Panc1 (cell line): Measurements from ENCODE around the gene TAGLN. TPM values are rescaled to one million over a fixed set of nuclear protein-coding genes. Genes with fewer than 3 reads are reported as not detected.

Experiments
- ATAC-seq: fragments of 200-7000 bp; cut with Tn5 transposase; 2 replicates; pipeline ENCODE4 v1.9.1; 2020; ENCODE audit warnings: mild to moderate bottlenecking, moderate library complexity
- BruUV-seq: library from RNA; stranded (reverse); fragments of 400-500 nt; replicated peaks from 2 replicates; lab custom pipeline; 2021; lab: Mats Ljungman, UMichigan
- CTCF ChIA-PET: fragments of 300-600 bp; sonication (Branson Sonifier 250); formaldehyde crosslinking; loops from one replicate; lab custom pipeline; 2022; ENCODE audit warnings: antibody characterized with exemption; lab: Charles Lee
- POLR2A ChIA-PET: fragments of 300-600 bp; sonication (Branson Sonifier 250); formaldehyde crosslinking; loops from one replicate; lab custom pipeline; 2022; ENCODE audit warnings: antibody characterized with exemption; lab: Charles Lee
- DNase-seq: peaks from one replicate; pipeline ENCODE4 v3.0.0-alpha.2; 2010; ENCODE audit warnings: low read depth, low spot score
- H3K27ac ChIP-seq: 2 replicates; pipeline ENCODE4 v1.5.1; 2011; ENCODE audit warnings: mild to moderate bottlenecking, low read length, inconsistent platforms
- H3K27me3 ChIP-seq: fragments of 200-500 bp; sonication (Bioruptor generic); 2 replicates; pipeline ENCODE4 v1.6.0; 2014; ENCODE audit warnings: low read length, inconsistent platforms; ENCODE audit not compliant: control insufficient read depth, insufficient read depth
- H3K36me3 ChIP-seq: fragments of 200-500 bp; sonication (Bioruptor generic); 2 replicates; pipeline ENCODE4 v1.5.1; 2014; ENCODE audit warnings: inconsistent platforms, mild to moderate bottlenecking, low read length, moderate library complexity; ENCODE audit not compliant: control insufficient read depth, insufficient read depth
- H3K4me1 ChIP-seq: 2 replicates; pipeline ENCODE4 v1.5.1; 2011; ENCODE audit warnings: inconsistent platforms, mild to moderate bottlenecking, low read length, moderate library complexity; ENCODE audit not compliant: control insufficient read depth, insufficient read depth
- H3K4me3 ChIP-seq, 2 experiments: 2 replicates each; pipeline ENCODE4 v1.5.1; 2011 to 2012; ENCODE audit warnings: low read depth in 2 of 2, low read length in 2 of 2, mild to moderate bottlenecking in 2 of 2, inconsistent platforms in 1 of 2, moderate library complexity in 1 of 2
- H3K9me3 ChIP-seq: fragments of 200-500 bp; sonication (Bioruptor generic); 2 replicates; pipeline ENCODE4 v1.5.1; 2014; ENCODE audit warnings: low read depth, mild to moderate bottlenecking, inconsistent platforms, low read length, moderate library complexity; ENCODE audit not compliant: control insufficient read depth, insufficient read depth
- POLR2AphosphoS5 ChIP-seq: IDR thresholded peaks from 2 replicates; pipeline ENCODE4 v1.6.1; 2012; ENCODE audit warnings: mild to moderate bottlenecking, low read depth, low read length, moderate library complexity
- SIN3A ChIP-seq: IDR thresholded peaks from 2 replicates; pipeline ENCODE4 v1.6.1; 2012; ENCODE audit warnings: low read depth, mild to moderate bottlenecking, low read length, moderate library complexity, borderline replicate concordance; ENCODE audit not compliant: insufficient read depth
- TCF7L2 ChIP-seq: IDR thresholded peaks from 2 replicates; pipeline ENCODE4 v1.6.1; 2011; ENCODE audit warnings: mild to moderate bottlenecking, low read depth, low read length, inconsistent platforms
- in situ Hi-C: cut with HindIII; loops from 2 replicates; pipeline ENCODE4 v1.10.0; 2016; ENCODE audit warnings: low sequenced_read_pairs, low pct_unique_long_range_greater_than_20kb
- intact Hi-C: fragments of 100-400 bp; cut with micrococcal nuclease; formaldehyde crosslinking; loops from one replicate; pipeline ENCODE4 v1.10.0; 2022; ENCODE audit not compliant: unreplicated experiment
- total RNA-seq: library from RNA; stranded (reverse); gene quantifications from one replicate; pipeline ENCODE4 v1.2.1, GENCODE V29; 2021; ENCODE audit not compliant: unreplicated experiment
- TF ChIP-seq, protein P1 (sequence below): fragments of 450-650 bp; IDR thresholded peaks from 2 replicates; pipeline ENCODE4 v1.5.1; 2017; ENCODE audit warnings: mild to moderate bottlenecking
- TF ChIP-seq, protein P2 (sequence below), 2 experiments: IDR thresholded peaks; 2 replicates each; pipeline ENCODE4 v1.6.1; 2011 to 2012; ENCODE audit warnings: low read depth in 2 of 2, control low read depth in 1 of 2, low read length in 1 of 2, mild to moderate bottlenecking in 1 of 2, moderate library complexity in 1 of 2; ENCODE audit not compliant: insufficient read depth in 1 of 2

TAGLN gene
- total RNA-seq, 1 experiment from 2014 or later: 6.4 TPM

DNA sequence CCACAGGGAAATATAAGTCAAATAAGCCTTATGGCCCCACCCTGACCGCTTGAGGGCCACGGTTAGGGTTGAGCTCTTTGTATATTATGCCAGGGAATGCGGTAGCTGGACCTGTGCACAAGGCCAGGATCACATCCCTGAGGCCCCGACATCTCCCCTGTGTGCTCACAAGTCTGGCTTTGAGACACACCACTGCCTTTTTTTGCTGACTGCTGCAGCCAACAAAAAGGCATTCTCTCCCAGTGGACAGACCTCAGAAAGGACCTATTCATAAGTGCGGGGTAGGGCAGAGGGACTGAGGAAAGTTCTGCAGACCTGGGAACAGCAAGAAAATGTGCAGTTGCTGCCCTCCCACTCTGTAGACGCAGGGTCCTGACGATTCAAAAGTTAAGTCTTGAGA is 24.1 kb upstream of the TAGLN start:
- H3K36me3 ChIP-seq: peaks cover 3% of the 10 kb centered on the region; the same call in 1 of the 2 replicates
- POLR2A ChIA-PET: no interaction called here
- H3K27ac ChIP-seq: no peak overlapping the region
- in situ Hi-C loops: no loop called here
- H3K4me1 ChIP-seq: peaks cover 19% of the 10 kb centered on the region
- DNase-seq: no peak
- no peak for TF ChIP-seq SIN3A
- no peak overlapping the region for H3K4me3 ChIP-seq
- no peaks in the 10 kb centered on the region for H3K9me3 ChIP-seq
- no peak for ATAC-seq
- no peaks in the 10 kb centered on the region for H3K27me3 ChIP-seq
- no TSS peak for BruUV-seq
- CTCF ChIA-PET: interaction anchor here (0.6 to 1.0 kb wide), 2 partner anchors 31 to 65 kb away, joined by 4 to 7 read pairs; partner anchors contain the start of gene PAFAH1B2
- intact Hi-C loops: loop anchor here (10.0 kb wide), 1 partner anchor 50 kb away; no protein-coding TSS in a partner anchor

DNA sequence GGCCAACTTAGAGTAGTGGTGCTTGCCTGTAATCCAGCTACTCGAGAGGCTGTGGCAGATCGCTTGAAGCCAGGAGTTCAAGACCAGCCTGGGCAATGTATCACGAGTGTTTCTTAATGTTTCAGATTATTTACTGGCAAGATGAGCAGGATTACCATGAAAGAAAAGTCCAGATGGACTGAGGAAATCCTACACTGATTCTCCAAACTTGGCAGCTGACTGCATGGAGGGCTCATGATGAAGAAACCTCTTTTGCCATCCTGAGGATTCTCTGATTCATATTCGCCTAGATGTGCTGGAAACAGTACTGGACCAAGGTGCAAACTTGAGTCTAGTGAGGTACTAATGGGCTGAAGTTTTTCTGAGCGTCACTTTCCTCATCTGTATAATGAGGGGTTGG is 23.4 kb upstream of the TAGLN start:
- DNase-seq (no peak), ATAC-seq (no peak)
- TF ChIP-seq POLR2AphosphoS5: no peak
- no peak for TF ChIP-seq TCF7L2
- TF ChIP-seq, protein P1, sequence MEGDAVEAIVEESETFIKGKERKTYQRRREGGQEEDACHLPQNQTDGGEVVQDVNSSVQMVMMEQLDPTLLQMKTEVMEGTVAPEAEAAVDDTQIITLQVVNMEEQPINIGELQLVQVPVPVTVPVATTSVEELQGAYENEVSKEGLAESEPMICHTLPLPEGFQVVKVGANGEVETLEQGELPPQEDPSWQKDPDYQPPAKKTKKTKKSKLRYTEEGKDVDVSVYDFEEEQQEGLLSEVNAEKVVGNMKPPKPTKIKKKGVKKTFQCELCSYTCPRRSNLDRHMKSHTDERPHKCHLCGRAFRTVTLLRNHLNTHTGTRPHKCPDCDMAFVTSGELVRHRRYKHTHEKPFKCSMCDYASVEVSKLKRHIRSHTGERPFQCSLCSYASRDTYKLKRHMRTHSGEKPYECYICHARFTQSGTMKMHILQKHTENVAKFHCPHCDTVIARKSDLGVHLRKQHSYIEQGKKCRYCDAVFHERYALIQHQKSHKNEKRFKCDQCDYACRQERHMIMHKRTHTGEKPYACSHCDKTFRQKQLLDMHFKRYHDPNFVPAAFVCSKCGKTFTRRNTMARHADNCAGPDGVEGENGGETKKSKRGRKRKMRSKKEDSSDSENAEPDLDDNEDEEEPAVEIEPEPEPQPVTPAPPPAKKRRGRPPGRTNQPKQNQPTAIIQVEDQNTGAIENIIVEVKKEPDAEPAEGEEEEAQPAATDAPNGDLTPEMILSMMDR: no peak
- TF ChIP-seq SIN3A: no peak
- TF ChIP-seq, protein P2, sequence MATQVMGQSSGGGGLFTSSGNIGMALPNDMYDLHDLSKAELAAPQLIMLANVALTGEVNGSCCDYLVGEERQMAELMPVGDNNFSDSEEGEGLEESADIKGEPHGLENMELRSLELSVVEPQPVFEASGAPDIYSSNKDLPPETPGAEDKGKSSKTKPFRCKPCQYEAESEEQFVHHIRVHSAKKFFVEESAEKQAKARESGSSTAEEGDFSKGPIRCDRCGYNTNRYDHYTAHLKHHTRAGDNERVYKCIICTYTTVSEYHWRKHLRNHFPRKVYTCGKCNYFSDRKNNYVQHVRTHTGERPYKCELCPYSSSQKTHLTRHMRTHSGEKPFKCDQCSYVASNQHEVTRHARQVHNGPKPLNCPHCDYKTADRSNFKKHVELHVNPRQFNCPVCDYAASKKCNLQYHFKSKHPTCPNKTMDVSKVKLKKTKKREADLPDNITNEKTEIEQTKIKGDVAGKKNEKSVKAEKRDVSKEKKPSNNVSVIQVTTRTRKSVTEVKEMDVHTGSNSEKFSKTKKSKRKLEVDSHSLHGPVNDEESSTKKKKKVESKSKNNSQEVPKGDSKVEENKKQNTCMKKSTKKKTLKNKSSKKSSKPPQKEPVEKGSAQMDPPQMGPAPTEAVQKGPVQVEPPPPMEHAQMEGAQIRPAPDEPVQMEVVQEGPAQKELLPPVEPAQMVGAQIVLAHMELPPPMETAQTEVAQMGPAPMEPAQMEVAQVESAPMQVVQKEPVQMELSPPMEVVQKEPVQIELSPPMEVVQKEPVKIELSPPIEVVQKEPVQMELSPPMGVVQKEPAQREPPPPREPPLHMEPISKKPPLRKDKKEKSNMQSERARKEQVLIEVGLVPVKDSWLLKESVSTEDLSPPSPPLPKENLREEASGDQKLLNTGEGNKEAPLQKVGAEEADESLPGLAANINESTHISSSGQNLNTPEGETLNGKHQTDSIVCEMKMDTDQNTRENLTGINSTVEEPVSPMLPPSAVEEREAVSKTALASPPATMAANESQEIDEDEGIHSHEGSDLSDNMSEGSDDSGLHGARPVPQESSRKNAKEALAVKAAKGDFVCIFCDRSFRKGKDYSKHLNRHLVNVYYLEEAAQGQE (IDR thresholded peaks at IDR 0.05; ENCODE audit: insufficient read depth in 1 of 2, low read depth in 2 of 2, low read length in 1 of 2): no peak
- in situ Hi-C loops: no loop called here
- Histone ChIP-seq H3K36me3 (peaks cover 3% of the 10 kb centered on the region; the same call in 1 of the 2 replicates), H3K27me3 (no peaks in the 10 kb centered on the region), H3K4me3 (no peak overlapping the region), H3K4me1 (peaks cover 21% of the 10 kb centered on the region), H3K27ac (no peak overlapping the region), H3K9me3 (no peaks in the 10 kb centered on the region)
- CTCF ChIA-PET: no interaction called here
- intact Hi-C loops: loop anchor here (10.0 kb wide), 1 partner anchor 49 kb away; no protein-coding TSS in a partner anchor
- POLR2A ChIA-PET: no interaction called here
- BruUV-seq: no TSS peak

DNA sequence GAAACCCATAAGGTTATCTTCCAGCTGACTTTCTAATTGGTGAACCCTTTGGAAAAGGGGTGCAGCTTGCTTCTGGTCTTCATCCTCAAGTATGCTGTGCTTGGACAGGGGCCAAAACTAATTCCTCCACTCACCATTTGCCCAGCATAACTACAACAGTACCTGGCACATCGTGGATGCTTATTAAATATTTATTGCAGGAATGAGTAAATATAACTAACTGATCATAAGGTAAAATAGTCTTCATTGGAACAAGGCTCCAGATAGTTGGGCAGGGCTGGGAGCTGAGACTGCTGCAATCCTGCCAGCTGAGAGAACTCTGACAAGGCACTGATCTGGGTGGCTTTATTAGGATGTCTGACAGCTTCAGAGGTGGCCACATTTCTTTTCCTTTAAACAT is 23.0 kb upstream of the TAGLN start:
- TF ChIP-seq SIN3A: no peak
- no peak for ATAC-seq
- Histone ChIP-seq H3K36me3 (0 out of 2 replicates have a peak, but pooled peaks cover 3% of the 10 kb centered on the region), H3K4me3 (no peak overlapping the region), H3K27ac (no peak overlapping the region), H3K27me3 (no peaks in the 10 kb centered on the region), H3K9me3 (no peaks in the 10 kb centered on the region), H3K4me1 (peaks cover 21% of the 10 kb centered on the region)
- BruUV-seq: no TSS peak
- ChIA-PET CTCF (no interaction called here), POLR2A (no interaction called here)
- no peak for DNase-seq
- in situ Hi-C loops (no loop called here), intact Hi-C loops (loop anchor here (10.0 kb wide), 1 partner anchor 49 kb away; no protein-coding TSS in a partner anchor)
